Naive B cell (primary cell): ENCODE results near the gene DMBT1. TPM values are rescaled to one million over a fixed set of nuclear protein-coding genes. Genes with fewer than 3 reads are reported as not detected.

Experiments used
- ATAC-seq, 2 donors: fragments of 150-1000 bp; cut with Tn5 transposase; 2 replicates each; pipeline ENCODE4 v1.10.0; 2021; ENCODE audit warnings: low read depth in 2 of 2, mild to moderate bottlenecking in 2 of 2, moderate library complexity in 2 of 2
- DNase-seq: peaks from one replicate; pipeline ENCODE4 v3.0.0; 2022
- H3K27ac Mint-ChIP-seq, 6 donors: one replicate each; pipeline ENCODE4 v1.8.0; 2020 to 2022; ENCODE audit warnings: mild to moderate bottlenecking in 6 of 6, mixed read lengths in 6 of 6, moderate library complexity in 5 of 6, inconsistent platforms in 2 of 6
- H3K27me3 Mint-ChIP-seq, 3 donors: one replicate each; pipeline ENCODE4 v1.8.0; 2021 to 2022; ENCODE audit warnings: mixed read lengths in 3 of 3, mild to moderate bottlenecking in 1 of 3
- H3K36me3 Mint-ChIP-seq, 2 donors: one replicate each; pipeline ENCODE4 v1.8.0; 2020 to 2022; ENCODE audit warnings: mixed read lengths in 2 of 2, inconsistent platforms in 1 of 2, mild to moderate bottlenecking in 1 of 2
- H3K4me1 Mint-ChIP-seq, 3 donors: one replicate each; pipeline ENCODE4 v1.8.0; 2020 to 2022; ENCODE audit warnings: mixed read lengths in 3 of 3, inconsistent platforms in 1 of 3, mild to moderate bottlenecking in 1 of 3, moderate library complexity in 1 of 3
- H3K4me3 Mint-ChIP-seq, 8 donors: one replicate each; pipeline ENCODE4 v1.8.0; 2020 to 2022; ENCODE audit warnings: mild to moderate bottlenecking in 8 of 8, mixed read lengths in 8 of 8, moderate library complexity in 8 of 8, inconsistent platforms in 2 of 8
- H3K9me3 Mint-ChIP-seq, 7 donors: one replicate each; pipeline ENCODE4 v1.8.0; 2020 to 2022; ENCODE audit warnings: mixed read lengths in 7 of 7, mild to moderate bottlenecking in 5 of 7, inconsistent platforms in 2 of 7, moderate library complexity in 1 of 7
- polyA plus RNA-seq, 6 donors: library from polyadenylated mRNA; unstranded; fragments of 300-500 nt; fragmentation: Illumina TruSeq; gene quantifications; one replicate each; pipeline ENCODE4 v1.2.3, GENCODE V29; 2021; ENCODE audit warnings: low read depth in 6 of 6

The DMBT1 gene
- polyA plus RNA-seq, 6 donors from 2014 or later: not detected

DNA sequence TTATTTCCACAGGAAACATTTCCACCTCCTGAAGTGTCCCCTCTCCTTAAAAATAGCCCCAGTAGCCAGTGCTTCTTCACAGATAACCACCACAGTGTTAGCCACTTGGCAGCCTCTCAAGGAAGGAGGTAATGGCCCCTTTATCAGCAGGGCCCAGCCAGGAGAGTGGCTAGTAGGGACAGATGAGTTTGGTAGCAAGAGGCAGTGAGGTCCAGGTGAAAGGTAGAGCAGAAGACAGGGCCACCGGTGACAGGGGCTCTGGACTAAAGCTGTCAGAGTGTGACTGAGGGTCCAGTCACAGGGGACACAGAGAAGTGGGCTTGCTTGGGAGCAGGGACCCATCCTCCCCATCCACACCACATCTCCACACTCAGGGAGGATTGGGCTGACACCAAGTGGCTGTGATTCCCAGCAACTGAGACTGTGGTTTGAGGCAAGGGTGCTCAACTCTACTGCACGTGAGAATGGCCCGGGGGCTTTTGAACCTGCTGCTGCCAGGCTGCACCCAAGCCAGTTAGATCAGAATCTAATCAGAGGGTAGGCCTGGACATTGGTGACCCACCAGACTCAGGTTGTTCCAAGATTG lies 86.9 kb downstream of the DMBT1 start:
- no peak overlapping the region for H3K4me3 Mint-ChIP-seq
- H3K4me1 Mint-ChIP-seq: no peaks in the 10 kb centered on the region
- peaks cover 0 to 3% (median 0%) of the 10 kb centered on the region in 7 donors for H3K9me3 Mint-ChIP-seq
- ATAC-seq (no peak), DNase-seq (no peak)
- peaks cover 0 to 35% (median 19%) of the 10 kb centered on the region in 3 donors for H3K27me3 Mint-ChIP-seq
- H3K36me3 Mint-ChIP-seq: no peaks in the 10 kb centered on the region
- peak overlapping the region in 1 of 6 donors; percentile 73 for H3K27ac Mint-ChIP-seq

DNA sequence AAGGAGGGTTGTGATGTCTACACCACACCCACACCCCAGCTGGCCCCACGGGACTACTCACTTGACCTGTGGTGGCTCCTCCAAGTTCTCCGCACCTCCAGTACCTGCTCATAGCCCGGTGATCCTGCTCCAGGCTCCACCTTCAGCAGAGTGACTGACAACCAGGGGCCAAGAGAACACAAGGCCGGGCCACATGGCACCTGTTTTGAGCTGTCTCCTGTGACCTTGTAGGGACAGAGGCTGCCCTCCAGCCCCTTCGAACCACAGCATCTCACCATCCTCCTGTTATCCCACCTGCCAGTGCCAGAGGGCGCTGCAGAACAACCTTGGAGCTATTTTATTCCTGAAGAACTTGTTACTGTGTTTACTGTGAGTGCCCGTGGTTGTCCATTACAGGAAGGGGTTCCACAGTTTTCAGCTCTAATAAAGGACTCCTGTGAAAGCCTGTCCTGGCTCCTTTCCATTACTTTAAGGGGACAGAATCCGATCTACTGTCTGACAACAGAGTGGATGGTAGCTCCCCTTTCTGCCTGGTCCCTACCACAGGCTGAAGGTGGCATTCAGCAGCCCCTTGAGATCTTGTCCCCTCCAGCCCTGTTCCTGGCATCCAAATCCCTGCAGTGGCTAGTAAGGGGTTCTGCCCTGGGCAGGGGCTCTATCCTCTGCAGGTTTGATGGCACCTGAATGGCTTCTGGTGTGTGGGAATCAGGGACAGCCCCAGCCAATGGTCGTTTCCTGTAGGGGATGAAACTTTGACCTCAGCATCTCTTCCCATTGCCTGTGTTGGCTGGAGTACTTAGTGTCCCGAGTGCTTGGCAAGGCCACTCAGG lies 88.3 kb downstream of the DMBT1 start:
- Mint-ChIP-seq H3K36me3 (no peaks in the 10 kb centered on the region), H3K4me3 (no peak overlapping the region), H3K9me3 (peaks cover 0 to 3% (median 1%) of the 10 kb centered on the region in 7 donors), H3K27me3 (peaks cover 0 to 36% (median 28%) of the 10 kb centered on the region in 3 donors), H3K27ac (no peak overlapping the region), H3K4me1 (no peaks in the 10 kb centered on the region)
- no peak for DNase-seq
- ATAC-seq: no peak

DNA sequence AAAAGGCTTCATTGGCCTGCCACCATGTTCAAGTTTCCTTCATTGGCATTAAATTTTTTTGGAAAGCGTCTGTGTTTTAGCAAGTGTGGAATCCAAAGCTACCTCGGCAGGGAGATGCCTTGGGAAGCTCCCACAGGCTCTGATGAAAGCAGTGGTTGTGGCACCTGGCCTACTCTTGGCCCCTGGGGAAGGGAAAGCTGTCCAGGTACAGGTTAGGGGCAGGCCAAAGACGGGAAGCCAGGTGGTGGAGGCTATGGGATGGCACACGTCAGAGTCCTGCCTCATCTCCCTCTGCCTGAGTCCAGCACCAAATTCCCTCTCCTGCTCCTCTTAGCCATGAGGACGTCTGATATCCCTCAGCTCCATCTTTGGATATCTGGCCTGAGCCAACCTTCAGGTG lies 89.3 kb downstream of the DMBT1 start:
- Mint-ChIP-seq H3K9me3 (peaks cover 0 to 3% (median 1%) of the 10 kb centered on the region in 7 donors), H3K36me3 (no peaks in the 10 kb centered on the region), H3K27ac (no peak overlapping the region), H3K27me3 (peaks cover 2 to 38% (median 30%) of the 10 kb centered on the region in 3 donors), H3K4me3 (no peak overlapping the region), H3K4me1 (no peaks in the 10 kb centered on the region)
- no peak for ATAC-seq
- no peak for DNase-seq

DNA sequence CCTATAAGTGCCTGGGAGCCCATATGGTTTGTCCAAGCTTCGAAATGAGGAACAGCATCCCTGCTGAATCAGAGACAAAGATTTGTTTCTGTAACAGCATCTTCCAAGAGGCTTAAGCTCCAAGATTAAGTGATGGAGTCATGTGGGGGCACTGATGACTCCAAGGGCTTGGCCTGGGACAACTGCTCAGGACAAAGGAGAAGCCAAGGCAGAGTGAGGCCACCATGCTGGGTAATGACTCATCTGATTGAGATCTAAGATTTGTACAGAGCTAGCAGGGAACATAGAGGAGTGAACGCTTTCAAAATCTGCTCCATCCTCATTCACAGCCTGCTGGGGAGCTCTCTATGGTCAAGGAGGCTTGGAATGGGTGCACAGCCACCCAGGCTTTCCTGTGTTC lies 89.8 kb downstream of the DMBT1 start:
- ATAC-seq (no peak), DNase-seq (no peak)
- peaks cover 6 to 42% (median 34%) of the 10 kb centered on the region in 3 donors for H3K27me3 Mint-ChIP-seq
- no peak overlapping the region for H3K27ac Mint-ChIP-seq
- H3K4me3 Mint-ChIP-seq: no peak overlapping the region
- H3K9me3 Mint-ChIP-seq: peaks cover 0 to 3% (median 2%) of the 10 kb centered on the region in 7 donors
- no peaks in the 10 kb centered on the region for H3K36me3 Mint-ChIP-seq
- no peaks in the 10 kb centered on the region for H3K4me1 Mint-ChIP-seq

DNA sequence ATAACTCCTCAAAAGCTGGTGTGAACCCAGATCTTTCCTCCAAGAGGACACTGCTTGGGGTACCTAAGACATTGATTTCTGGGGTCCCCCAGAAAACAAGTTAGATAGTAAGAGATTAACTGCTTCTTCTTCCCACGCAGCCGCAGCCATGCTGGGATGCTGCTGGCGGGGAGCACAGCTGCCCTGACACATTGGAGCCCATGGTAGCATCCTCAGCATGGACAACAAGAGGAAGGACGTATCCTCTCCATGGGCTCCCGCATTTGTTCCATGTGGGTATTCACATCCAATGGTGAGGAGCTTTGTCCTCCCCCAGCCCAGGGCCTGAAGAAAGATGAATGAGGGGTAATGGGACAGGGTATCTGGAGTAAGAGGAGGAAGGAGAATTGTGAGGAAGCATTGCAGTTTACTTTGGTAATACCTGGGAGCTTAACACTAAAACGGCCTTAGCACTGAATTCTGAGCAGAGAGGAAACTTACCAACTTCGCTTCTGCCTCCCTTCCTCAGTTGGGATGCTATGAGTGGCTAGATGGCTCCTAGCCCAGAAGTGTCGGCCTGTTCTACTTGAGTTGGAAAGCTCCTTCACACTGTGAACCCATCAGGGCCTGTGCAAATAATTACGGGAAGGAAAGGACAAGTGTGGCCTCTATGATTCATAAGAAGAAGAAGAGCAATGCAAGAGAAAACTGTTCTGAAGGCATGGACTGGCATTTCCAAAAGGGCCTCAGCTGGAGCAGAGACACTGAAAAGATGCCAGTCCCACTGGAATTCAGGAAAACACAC lies 95.2 kb downstream of the DMBT1 start:
- no peak overlapping the region for H3K4me3 Mint-ChIP-seq
- peaks cover 0 to 4% (median 2%) of the 10 kb centered on the region in 7 donors for H3K9me3 Mint-ChIP-seq
- H3K27me3 Mint-ChIP-seq: peaks cover 21 to 37% (median 30%) of the 10 kb centered on the region in 3 donors
- no peak for ATAC-seq
- no peak for DNase-seq
- no peaks in the 10 kb centered on the region for H3K36me3 Mint-ChIP-seq
- H3K4me1 Mint-ChIP-seq: no peaks in the 10 kb centered on the region
- H3K27ac Mint-ChIP-seq: no peak overlapping the region

DNA sequence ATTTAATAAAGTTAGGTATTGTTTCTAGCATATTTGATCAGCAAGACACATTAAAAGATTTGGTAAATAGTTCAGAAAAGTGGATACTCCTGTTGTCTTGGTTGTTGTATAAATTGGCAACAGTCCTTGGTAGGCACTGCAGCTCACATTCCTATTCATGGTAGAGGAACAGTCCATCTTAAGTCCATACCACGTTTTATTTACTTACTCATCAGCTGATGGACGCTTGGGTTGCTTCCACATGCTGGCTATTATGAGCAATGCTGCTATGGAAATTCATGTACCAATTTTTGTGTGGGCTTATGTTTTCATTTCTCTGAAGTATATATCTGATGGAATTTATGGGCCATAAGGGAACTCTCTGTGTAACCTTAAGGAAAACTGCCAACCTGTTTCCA lies 95.8 kb downstream of the DMBT1 start:
- H3K4me1 Mint-ChIP-seq: no peaks in the 10 kb centered on the region
- H3K4me3 Mint-ChIP-seq: no peak overlapping the region
- peaks cover 21 to 37% (median 30%) of the 10 kb centered on the region in 3 donors for H3K27me3 Mint-ChIP-seq
- H3K27ac Mint-ChIP-seq: no peak overlapping the region
- peaks cover 0 to 4% (median 2%) of the 10 kb centered on the region in 7 donors for H3K9me3 Mint-ChIP-seq
- DNase-seq: no peak
- ATAC-seq: no peak
- no peaks in the 10 kb centered on the region for H3K36me3 Mint-ChIP-seq

DNA sequence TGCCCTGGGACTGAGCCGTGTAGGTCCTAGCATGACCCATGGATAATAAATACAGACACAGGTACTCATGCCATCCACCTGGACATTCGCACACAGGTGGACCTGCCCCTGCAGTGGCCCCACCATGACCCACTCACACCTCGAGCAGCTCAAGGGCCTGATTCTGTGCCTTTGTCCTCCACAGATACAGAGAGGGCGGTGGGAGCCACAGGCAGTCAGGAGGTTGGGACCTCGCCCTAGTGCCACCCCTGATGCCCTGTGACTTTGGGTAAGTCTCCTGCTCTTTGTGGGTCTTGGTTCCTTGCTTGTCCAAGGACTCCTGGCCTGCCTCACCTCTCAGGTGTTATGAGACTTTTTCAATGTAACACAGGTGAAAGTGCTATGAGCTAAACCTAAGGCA lies 96.2 kb downstream of the DMBT1 start:
- no peak overlapping the region for H3K4me3 Mint-ChIP-seq
- ATAC-seq: no peak
- no peaks in the 10 kb centered on the region for H3K36me3 Mint-ChIP-seq
- H3K9me3 Mint-ChIP-seq: peaks cover 0 to 4% (median 2%) of the 10 kb centered on the region in 7 donors
- H3K27ac Mint-ChIP-seq: no peak overlapping the region
- peaks cover 21 to 36% (median 29%) of the 10 kb centered on the region in 3 donors for H3K27me3 Mint-ChIP-seq
- no peaks in the 10 kb centered on the region for H3K4me1 Mint-ChIP-seq
- no peak for DNase-seq

DNA sequence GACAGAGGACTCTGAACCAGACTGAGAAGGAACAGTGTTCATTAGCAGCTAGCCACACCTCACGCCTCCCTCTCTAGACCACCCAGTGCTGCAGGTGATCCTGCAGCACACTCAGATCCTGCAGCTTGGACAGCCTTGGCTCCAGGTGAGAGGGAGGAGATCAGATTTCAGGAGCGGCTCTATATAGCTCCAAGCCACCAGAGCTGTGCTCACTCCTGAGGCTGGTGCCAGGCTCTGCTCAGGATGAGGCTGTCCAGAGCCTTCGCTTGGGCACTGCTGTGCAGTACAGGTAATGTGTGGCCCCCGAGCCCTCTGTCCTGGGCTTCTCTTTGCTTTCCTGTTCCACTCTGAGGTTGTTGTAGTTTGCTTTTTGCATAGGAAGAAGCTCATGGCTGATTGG lies 96.7 kb downstream of the DMBT1 start:
- H3K9me3 Mint-ChIP-seq: peaks cover 0 to 4% (median 0%) of the 10 kb centered on the region in 7 donors
- ATAC-seq: no peak
- H3K27ac Mint-ChIP-seq: no peak overlapping the region
- H3K4me1 Mint-ChIP-seq: no peaks in the 10 kb centered on the region
- H3K4me3 Mint-ChIP-seq: no peak overlapping the region
- H3K27me3 Mint-ChIP-seq: peaks cover 21 to 32% (median 24%) of the 10 kb centered on the region in 3 donors
- no peaks in the 10 kb centered on the region for H3K36me3 Mint-ChIP-seq
- no peak for DNase-seq

DNA sequence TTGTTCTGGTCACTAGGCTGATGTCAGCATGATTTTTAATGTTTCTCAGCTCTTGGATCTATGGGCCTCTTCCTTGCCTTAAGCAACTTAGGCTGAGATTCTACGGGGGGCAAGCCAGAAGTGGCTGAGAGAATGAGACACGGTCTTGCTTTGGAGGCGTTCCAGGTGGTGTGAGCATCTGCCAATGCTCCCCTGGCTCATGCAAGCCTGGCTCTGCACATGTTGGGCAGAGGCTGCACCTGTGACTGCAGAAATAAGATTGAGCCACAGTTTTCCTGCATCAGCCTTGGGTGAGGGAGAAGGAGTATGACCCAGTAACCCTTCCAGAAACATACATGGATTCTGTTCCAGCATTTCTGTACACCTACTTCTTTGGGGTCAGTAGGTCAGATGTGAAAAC lies 97.2 kb downstream of the DMBT1 start:
- DNase-seq (no peak), ATAC-seq (no peak)
- Mint-ChIP-seq H3K4me1 (no peaks in the 10 kb centered on the region), H3K4me3 (no peak overlapping the region), H3K36me3 (no peaks in the 10 kb centered on the region), H3K9me3 (peaks cover 0 to 4% (median 0%) of the 10 kb centered on the region in 7 donors), H3K27me3 (peaks cover 20 to 34% (median 21%) of the 10 kb centered on the region in 3 donors), H3K27ac (no peak overlapping the region)

DNA sequence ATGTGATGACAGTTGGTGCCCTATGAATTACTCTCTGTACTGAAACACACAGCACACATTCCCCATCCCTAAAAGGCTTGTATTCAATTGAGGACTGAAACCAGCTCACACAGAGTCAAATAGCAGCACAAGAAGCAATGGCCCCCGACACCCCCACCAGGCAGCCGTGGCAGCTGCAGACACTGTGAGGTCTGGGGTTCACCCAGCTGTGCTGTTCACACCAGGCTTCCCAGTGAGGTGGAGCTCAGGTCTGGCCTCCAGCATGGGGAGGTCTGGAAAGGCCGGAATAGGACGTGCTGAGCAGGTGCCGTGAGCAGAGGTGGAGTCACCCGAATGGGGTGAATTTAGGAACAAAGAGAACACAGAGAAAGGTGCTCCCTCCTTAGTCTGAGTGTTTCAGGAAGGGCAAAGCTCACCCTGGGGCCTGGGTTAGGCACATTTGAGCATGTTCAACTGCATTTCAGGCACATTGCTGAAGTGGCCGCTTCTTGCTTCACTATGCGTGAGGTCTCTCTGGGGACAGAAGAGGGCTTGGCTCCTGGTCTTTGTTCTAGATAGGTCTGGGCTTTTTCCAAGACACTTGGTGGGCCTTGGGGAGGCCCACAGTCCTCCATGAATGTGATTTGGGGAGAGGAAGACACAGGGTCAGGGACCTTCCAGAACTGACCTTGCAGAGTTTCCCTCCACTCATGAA lies 97.9 kb downstream of the DMBT1 start:
- Mint-ChIP-seq H3K36me3 (no peaks in the 10 kb centered on the region), H3K9me3 (peaks cover 0 to 4% (median 0%) of the 10 kb centered on the region in 7 donors), H3K27me3 (peaks cover 20 to 28% (median 21%) of the 10 kb centered on the region in 3 donors)

DNA sequence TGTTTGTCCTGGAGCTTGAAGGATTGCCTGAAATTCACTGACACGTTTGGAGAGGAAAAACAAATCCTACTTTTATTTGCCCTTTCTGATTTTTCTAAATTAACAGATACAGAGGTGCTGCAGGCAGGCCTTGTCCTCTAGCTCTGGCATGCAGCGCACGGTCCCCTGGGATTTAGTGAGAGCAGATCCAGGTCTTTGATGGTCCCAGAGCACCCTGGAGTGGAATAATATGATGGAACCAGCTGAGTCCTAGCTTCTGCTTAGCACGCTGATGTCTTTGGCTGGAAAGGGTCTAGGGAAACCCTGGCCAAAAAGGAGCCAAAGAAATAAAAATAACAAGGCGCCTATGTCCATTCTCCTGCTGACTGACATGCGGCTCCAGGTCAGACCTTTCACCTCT lies 98.6 kb downstream of the DMBT1 start:
- Mint-ChIP-seq H3K9me3 (peaks cover 0 to 4% (median 0%) of the 10 kb centered on the region in 7 donors), H3K27ac (no peak overlapping the region), H3K27me3 (peaks cover 22 to 28% (median 25%) of the 10 kb centered on the region in 3 donors), H3K4me3 (no peak overlapping the region), H3K36me3 (no peaks in the 10 kb centered on the region), H3K4me1 (no peaks in the 10 kb centered on the region)
- no peak for ATAC-seq
- DNase-seq: no peak

More for the DNA sequence above, 97.9 kb downstream of the DMBT1 start:
- H3K27ac Mint-ChIP-seq: no peak overlapping the region
- DNase-seq: no peak
- H3K4me3 Mint-ChIP-seq: no peak overlapping the region
- no peaks in the 10 kb centered on the region for H3K4me1 Mint-ChIP-seq
- no peak for ATAC-seq

DNA sequence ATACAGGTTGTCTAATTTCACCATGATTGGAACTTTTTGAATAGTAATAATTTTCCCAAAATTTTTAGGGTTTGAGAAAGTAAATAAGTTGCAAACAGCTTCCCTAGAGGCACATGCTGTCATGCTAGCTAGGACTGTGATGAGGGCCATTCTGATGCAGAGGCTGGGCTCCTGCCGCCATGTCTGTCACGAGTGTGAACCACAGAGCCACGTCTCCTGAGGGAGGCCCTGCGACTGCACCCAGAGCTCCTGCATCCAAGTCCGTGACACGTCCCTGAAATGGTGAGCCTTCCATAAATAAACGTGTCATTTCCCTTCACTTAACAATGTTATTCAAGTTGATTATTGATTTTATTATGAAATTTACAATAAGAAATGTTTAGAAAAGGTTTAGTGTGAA lies 99.1 kb downstream of the DMBT1 start:
- no peak overlapping the region for H3K27ac Mint-ChIP-seq
- DNase-seq (no peak), ATAC-seq (no peak)
- H3K4me1 Mint-ChIP-seq: no peaks in the 10 kb centered on the region
- no peak overlapping the region for H3K4me3 Mint-ChIP-seq
- peaks cover 22 to 33% (median 25%) of the 10 kb centered on the region in 3 donors for H3K27me3 Mint-ChIP-seq
- H3K9me3 Mint-ChIP-seq: peaks cover 0 to 4% (median 0%) of the 10 kb centered on the region in 7 donors
- no peaks in the 10 kb centered on the region for H3K36me3 Mint-ChIP-seq

DNA sequence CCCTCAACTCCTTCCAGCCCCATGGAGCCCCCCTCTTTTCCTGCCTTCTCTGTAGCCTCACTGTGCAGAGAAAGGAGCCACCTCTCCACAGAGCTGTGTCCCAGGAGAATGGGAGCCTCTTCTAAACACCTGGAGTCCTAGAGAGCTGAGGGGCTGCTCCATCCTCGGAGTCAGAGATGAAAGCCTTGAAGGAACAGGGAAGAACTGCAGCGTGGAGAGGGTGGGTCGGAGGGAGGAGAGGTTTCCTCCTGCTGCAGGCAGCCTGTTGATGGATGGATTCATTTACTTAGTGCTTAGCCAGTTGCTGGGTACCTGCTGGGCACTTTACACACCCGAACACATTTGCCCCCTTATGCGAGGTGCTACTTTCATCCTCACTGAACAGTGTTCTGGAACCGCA lies 100.1 kb downstream of the DMBT1 start:
- peaks cover 14 to 34% (median 22%) of the 10 kb centered on the region in 3 donors for H3K27me3 Mint-ChIP-seq
- ATAC-seq (no peak), DNase-seq (no peak)
- no peaks in the 10 kb centered on the region for H3K36me3 Mint-ChIP-seq
- no peak overlapping the region for H3K27ac Mint-ChIP-seq
- H3K9me3 Mint-ChIP-seq: peaks cover 0 to 2% (median 0%) of the 10 kb centered on the region in 7 donors
- no peak overlapping the region for H3K4me3 Mint-ChIP-seq
- H3K4me1 Mint-ChIP-seq: no peaks in the 10 kb centered on the region
